GM12878 (cell line): ENCODE data around the gene ELSPBP1. TPM values are rescaled to one million over a fixed set of nuclear protein-coding genes. Genes with fewer than 3 reads are reported as not detected.

ENCODE experiments used
- ATAC-seq: fragments of 200-7000 bp; cut with Tn5 transposase; 3 replicates; pipeline ENCODE4 v1.9.1; 2020; ENCODE audit warnings: mild to moderate bottlenecking, moderate library complexity
- BruUV-seq: library from RNA; stranded (reverse); fragments of 400-500 nt; replicated peaks from 2 replicates; lab custom pipeline; 2021; lab: Mats Ljungman, UMichigan
- CTCF ChIA-PET: fragments of 300-600 bp; sonication (Branson Sonifier 250); formaldehyde crosslinking; extraction: SDS; loops from one replicate; lab custom pipeline; 2021; ENCODE audit warnings: inconsistent platforms; lab: Yijun Ruan, JAX
- POLR2A ChIA-PET: fragments of 350-600 bp; formaldehyde crosslinking; extraction: SDS; loops from one replicate; lab custom pipeline; 2021; ENCODE audit warnings: inconsistent platforms; lab: Charles Lee
- RAD21 ChIA-PET: fragments of 300-600 bp; sonication (Branson Sonifier 250); formaldehyde crosslinking; loops from one replicate; lab custom pipeline; 2023; ENCODE audit warnings: antibody characterized with exemption; ENCODE audit not compliant: unreplicated experiment; lab: Charles Lee
- SMC1A ChIA-PET: fragments of 300-600 bp; sonication (Branson Sonifier 250); formaldehyde crosslinking; loops from one replicate; lab custom pipeline; 2023; ENCODE audit not compliant: unreplicated experiment, uncharacterized antibody; lab: Charles Lee
- DNase-seq: peaks from one replicate; pipeline ENCODE4 v3.0.0-alpha.2; 2011; ENCODE audit warnings: low read depth, low spot score
- FAIRE-seq: peaks from 3 replicates; lab custom pipeline; 2011; peaks lifted over from hg19 to GRCh38; lab: Jason Lieb, UNC
- H2AFZ ChIP-seq: 2 replicates; pipeline ENCODE4 v1.6.0; 2011; ENCODE audit warnings: low read depth, low read length, control low read depth; ENCODE audit not compliant: control insufficient read depth
- H3K27ac ChIP-seq: 2 replicates; pipeline ENCODE4 v1.5.1; 2011; ENCODE audit warnings: control low read depth; ENCODE audit not compliant: control insufficient read depth, insufficient read depth
- H3K27me3 ChIP-seq, 2 experiments: replicated peaks in 1 of 2; 2 replicates each; pipeline versions ENCODE4 v1.6.0 to v1.6.1; 2011; ENCODE audit warnings: low read length in 1 of 2; ENCODE audit not compliant: control insufficient read depth in 2 of 2, insufficient read depth in 2 of 2
- H3K36me3 ChIP-seq, 2 experiments: 2 replicates each; pipeline ENCODE4 v1.5.1; 2011; ENCODE audit warnings: low read length in 1 of 2; ENCODE audit not compliant: control insufficient read depth in 2 of 2, insufficient read depth in 2 of 2
- H3K4me1 ChIP-seq: 2 replicates; pipeline ENCODE4 v1.6.1; 2011; ENCODE audit warnings: mild to moderate bottlenecking, low read length, moderate library complexity, mixed read lengths; ENCODE audit not compliant: control insufficient read depth, insufficient read depth
- H3K4me2 ChIP-seq: 2 replicates; pipeline ENCODE4 v1.6.0; 2011; ENCODE audit warnings: control low read depth; ENCODE audit not compliant: control insufficient read depth, insufficient read depth
- H3K4me3 ChIP-seq: fragments of 200-600 bp; sonication (generic); 2 replicates; pipeline ENCODE4 v1.5.1; 2016
- H3K79me2 ChIP-seq: 2 replicates; pipeline ENCODE4 v1.6.0; 2011; ENCODE audit warnings: low read length; ENCODE audit not compliant: control insufficient read depth, insufficient read depth
- H3K9ac ChIP-seq: 2 replicates; pipeline ENCODE4 v1.8.0; 2011; ENCODE audit warnings: low read length, control low read depth, mixed read lengths; ENCODE audit not compliant: control insufficient read depth, insufficient read depth
- H3K9me3 ChIP-seq: replicated peaks from 3 replicates; pipeline ENCODE4 v1.5.1; 2011; ENCODE audit warnings: mild to moderate bottlenecking, low read length; ENCODE audit not compliant: control insufficient read depth, insufficient read depth
- H4K20me1 ChIP-seq: 2 replicates; pipeline ENCODE4 v1.6.0; 2011; ENCODE audit not compliant: control insufficient read depth, insufficient read depth
- CHD2 ChIP-seq: IDR thresholded peaks from 2 replicates; pipeline ENCODE4 v1.6.1; 2011; ENCODE audit warnings: low read depth, low read length, improper control_type of control experiment, borderline replicate concordance
- CHD4 ChIP-seq: fragments of 200-600 bp; sonication (generic); IDR thresholded peaks from 2 replicates; pipeline ENCODE4 v1.6.1; 2016; ENCODE audit warnings: mild to moderate bottlenecking
- CREM ChIP-seq: IDR thresholded peaks from 2 replicates; pipeline ENCODE4 v1.6.1; 2014; ENCODE audit warnings: antibody characterized with exemption, low read depth
- HCFC1 ChIP-seq: fragments of 150-350 bp; IDR thresholded peaks from 2 replicates; pipeline ENCODE4 v1.6.1; 2014; ENCODE audit warnings: low read length
- JUNB ChIP-seq: IDR thresholded peaks from 2 replicates; pipeline ENCODE4 v1.6.1; 2016; ENCODE audit warnings: antibody characterized with exemption, mild to moderate bottlenecking
- JUND ChIP-seq: IDR thresholded peaks from 2 replicates; pipeline ENCODE4 v1.6.1; 2012; ENCODE audit warnings: low read depth, mild to moderate bottlenecking, low read length, improper control_type of control experiment, moderate library complexity
- KDM1A ChIP-seq: fragments of 200-600 bp; sonication (generic); IDR thresholded peaks from 2 replicates; pipeline ENCODE4 v1.6.1; 2016; ENCODE audit warnings: borderline replicate concordance
- POLR2AphosphoS5 ChIP-seq: IDR thresholded peaks from 2 replicates; pipeline ENCODE4 v1.6.1; 2011; ENCODE audit warnings: mild to moderate bottlenecking, low read length, inconsistent platforms
- RUNX3 ChIP-seq: IDR thresholded peaks from 2 replicates; pipeline ENCODE4 v1.6.1; 2012; ENCODE audit warnings: low read length, inconsistent platforms
- SREBF2 ChIP-seq: IDR thresholded peaks from 2 replicates; pipeline ENCODE4 v1.6.1; 2012; ENCODE audit warnings: mild to moderate bottlenecking, low read length
- TCF12 ChIP-seq: IDR thresholded peaks from 2 replicates; pipeline ENCODE4 v1.6.1; 2011; ENCODE audit warnings: low read depth, mild to moderate bottlenecking, low read length
- YY1 ChIP-seq: IDR thresholded peaks from 2 replicates; pipeline ENCODE4 v1.6.1; 2011; ENCODE audit warnings: low read depth, mild to moderate bottlenecking, low read length
- WGBS: methylation state at CpG from one replicate; pipeline ENCODE4 v1.1.6; 2016; ENCODE audit warnings: low lambda C conversion rate; ENCODE audit not compliant: insufficient replicate concordance, insufficient coverage; ENCODE audit errors: missing lambda C conversion rate; 5-methylcytosine and 5-hydroxymethylcytosine counted together
- in situ Hi-C: fragments of 300-500 bp; cut with MboI; formaldehyde crosslinking; loops from 9 replicates; pipeline ENCODE4 v1.14.3; 2018; ENCODE audit warnings: mixed read lengths
- intact Hi-C: fragments of 100-400 bp; cut with micrococcal nuclease; formaldehyde crosslinking; loops from one replicate; pipeline ENCODE4 v1.14.2; 2022; ENCODE audit not compliant: unreplicated experiment
- polyA plus RNA-seq, 11 experiments: library from polyadenylated mRNA; depleted of rRNA in 4 of 11; unstranded in 6 of 11; stranded (reverse) in 5 of 11; fragments of >200 nt; fragmentation: Nextera tagmentation in 4 of 11; fragmentation: Illumina TruSeq in 1 of 11; extraction: Ambion mirVana in 4 of 11; extraction: Trizol in 1 of 11; gene quantifications; 1 replicate in 1 of 11; 2 replicates in 10 of 11; pipeline versions ENCODE4 v1.2.1 to v1.2.3, GENCODE V29; 2011 to 2016; ENCODE audit warnings: inconsistent platforms in 2 of 11, missing spikeins in 2 of 11, low read depth in 1 of 11
- total RNA-seq, 4 experiments: library from RNA; depleted of rRNA in 3 of 4; stranded (reverse); fragments of >200 nt in 3 of 4; fragmentation: Illumina TruSeq in 1 of 4; extraction: Trizol in 1 of 4; gene quantifications; 2 replicates each; pipeline versions ENCODE4 v1.2.1 to v1.2.3, GENCODE V29; 2013 to 2021
- TF ChIP-seq, protein P1 (sequence below): IDR thresholded peaks from 2 replicates; pipeline ENCODE4 v1.6.1; 2012; ENCODE audit warnings: low read length, inconsistent platforms
- TF ChIP-seq, protein P2 (sequence below): fragments of 450-650 bp; IDR thresholded peaks from 2 replicates; pipeline ENCODE4 v1.6.1; 2014; ENCODE audit warnings: mild to moderate bottlenecking
- TF ChIP-seq, protein P3 (sequence below): IDR thresholded peaks from 2 replicates; pipeline ENCODE4 v1.6.1; 2012; ENCODE audit warnings: low read depth, low read length, improper control_type of control experiment
- TF ChIP-seq, protein P4 (sequence below): fragments of 450-650 bp; IDR thresholded peaks from 2 replicates; pipeline ENCODE4 v1.6.1; 2017; ENCODE audit warnings: low read depth, mild to moderate bottlenecking, moderate library complexity
- TF ChIP-seq, protein P5 (sequence below): fragments of 450-650 bp; formaldehyde crosslinking; IDR thresholded peaks from 2 replicates; pipeline ENCODE4 v1.5.0; 2022; ENCODE audit warnings: mild to moderate bottlenecking, missing genetic modification characterization

Gene ELSPBP1
- total and polyA plus RNA-seq, 10 of the 15 experiments (the other 5 are each of a cell fraction or from before 2014, with no cell fraction given), result not detected

DNA sequence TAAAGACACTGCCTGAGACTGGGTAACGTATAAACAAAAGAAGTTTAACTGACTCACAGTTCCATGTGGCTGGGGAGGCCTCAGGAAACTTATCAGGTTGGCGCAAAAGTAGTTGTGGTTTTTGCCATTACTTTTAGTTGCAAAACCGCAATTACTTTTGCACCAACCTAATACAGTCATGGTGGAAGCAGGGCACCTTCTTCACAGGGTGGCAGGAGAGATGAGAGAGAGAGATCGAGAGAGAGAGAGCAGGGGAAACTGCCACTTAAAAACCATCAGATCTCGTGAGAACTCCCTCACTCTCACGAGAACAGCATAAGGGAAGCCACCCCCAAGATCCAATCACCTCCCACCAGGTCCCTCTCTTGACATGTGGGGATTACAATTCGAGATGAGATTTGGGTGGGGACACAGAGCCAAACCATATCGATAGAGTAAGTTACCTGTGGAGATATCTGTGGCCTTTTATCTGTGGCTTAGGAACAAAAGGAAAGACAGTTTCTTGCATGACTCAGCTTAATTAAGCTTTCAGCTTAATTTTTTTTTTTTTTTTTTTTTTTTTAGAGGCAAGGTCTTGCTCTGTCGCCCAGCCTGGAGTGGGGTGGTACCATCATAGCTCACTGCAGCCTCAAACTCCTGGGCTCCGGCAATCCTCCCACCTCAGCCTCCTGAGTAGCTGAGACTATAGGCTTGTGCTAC is 57.1 kb downstream of the ELSPBP1 start (continued):
- TF ChIP-seq POLR2AphosphoS5 (no peak), KDM1A (no peak), YY1 (no peak), CHD4 (no peak), JUNB (no peak)
- TF ChIP-seq, protein P1, sequence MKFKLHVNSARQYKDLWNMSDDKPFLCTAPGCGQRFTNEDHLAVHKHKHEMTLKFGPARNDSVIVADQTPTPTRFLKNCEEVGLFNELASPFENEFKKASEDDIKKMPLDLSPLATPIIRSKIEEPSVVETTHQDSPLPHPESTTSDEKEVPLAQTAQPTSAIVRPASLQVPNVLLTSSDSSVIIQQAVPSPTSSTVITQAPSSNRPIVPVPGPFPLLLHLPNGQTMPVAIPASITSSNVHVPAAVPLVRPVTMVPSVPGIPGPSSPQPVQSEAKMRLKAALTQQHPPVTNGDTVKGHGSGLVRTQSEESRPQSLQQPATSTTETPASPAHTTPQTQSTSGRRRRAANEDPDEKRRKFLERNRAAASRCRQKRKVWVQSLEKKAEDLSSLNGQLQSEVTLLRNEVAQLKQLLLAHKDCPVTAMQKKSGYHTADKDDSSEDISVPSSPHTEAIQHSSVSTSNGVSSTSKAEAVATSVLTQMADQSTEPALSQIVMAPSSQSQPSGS, result no peak
- TF ChIP-seq, protein P2, sequence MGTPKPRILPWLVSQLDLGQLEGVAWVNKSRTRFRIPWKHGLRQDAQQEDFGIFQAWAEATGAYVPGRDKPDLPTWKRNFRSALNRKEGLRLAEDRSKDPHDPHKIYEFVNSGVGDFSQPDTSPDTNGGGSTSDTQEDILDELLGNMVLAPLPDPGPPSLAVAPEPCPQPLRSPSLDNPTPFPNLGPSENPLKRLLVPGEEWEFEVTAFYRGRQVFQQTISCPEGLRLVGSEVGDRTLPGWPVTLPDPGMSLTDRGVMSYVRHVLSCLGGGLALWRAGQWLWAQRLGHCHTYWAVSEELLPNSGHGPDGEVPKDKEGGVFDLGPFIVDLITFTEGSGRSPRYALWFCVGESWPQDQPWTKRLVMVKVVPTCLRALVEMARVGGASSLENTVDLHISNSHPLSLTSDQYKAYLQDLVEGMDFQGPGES, result no peak

DNA sequence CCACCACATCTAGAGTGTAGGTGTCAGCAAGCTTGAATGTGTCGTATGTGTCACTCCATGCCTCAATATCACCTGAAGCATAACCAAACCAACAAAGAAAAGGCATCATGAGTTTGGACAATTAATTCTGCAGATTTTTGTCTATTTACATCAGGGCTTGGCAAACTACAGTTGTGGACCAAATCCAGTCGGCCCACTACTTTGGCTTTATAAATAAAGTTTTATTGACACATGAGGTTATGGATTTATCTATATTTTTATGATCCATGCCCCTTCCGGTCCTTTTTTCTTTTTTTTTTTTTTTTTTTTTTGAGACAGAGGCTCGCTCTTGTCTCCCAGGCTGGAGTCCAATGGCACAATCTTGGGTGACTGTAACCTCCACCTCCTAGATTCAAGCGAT is 58.6 kb downstream of the ELSPBP1 start:
- FAIRE-seq, result no peak
- H2AFZ ChIP-seq, result no peak overlapping the region
- no peak overlapping the region for H3K4me3 ChIP-seq
- no peaks in the 10 kb centered on the region for H3K36me3 ChIP-seq
- ATAC-seq, result no peak
- 30% methylated on average over 4 of the region's 5 CpGs for WGBS
- no peaks in the 10 kb centered on the region; the same call in 2 of the 3 replicates for H3K9me3 ChIP-seq
- intact Hi-C loops, result no loop called here
- no peaks in the 10 kb centered on the region for H3K4me1 ChIP-seq
- ChIA-PET CTCF (no interaction called here), SMC1A (no interaction called here), RAD21 (no interaction called here), POLR2A (interaction anchor here (0.9 kb wide), 1 partner anchor 211 kb away, joined by 6 read pairs; no protein-coding TSS in a partner anchor)
- BruUV-seq, result no TSS peak
- no peaks in the 10 kb centered on the region for H3K27me3 ChIP-seq
- no peaks in the 10 kb centered on the region for H4K20me1 ChIP-seq
- H3K27ac ChIP-seq, result no peak overlapping the region
- H3K79me2 ChIP-seq, result no peaks in the 10 kb centered on the region
- H3K9ac ChIP-seq, result no peak overlapping the region
- in situ Hi-C loops, result no loop called here
- no peak overlapping the region for H3K4me2 ChIP-seq
- no peak for DNase-seq
- TF ChIP-seq SREBF2 (no peak), TCF12 (no peak), CREM (no peak), HCFC1 (no peak), CHD2 (no peak), RUNX3 (no peak), JUND (no peak)
- TF ChIP-seq, protein P3, sequence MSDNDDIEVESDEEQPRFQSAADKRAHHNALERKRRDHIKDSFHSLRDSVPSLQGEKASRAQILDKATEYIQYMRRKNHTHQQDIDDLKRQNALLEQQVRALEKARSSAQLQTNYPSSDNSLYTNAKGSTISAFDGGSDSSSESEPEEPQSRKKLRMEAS, result no peak
- TF ChIP-seq, protein P4, sequence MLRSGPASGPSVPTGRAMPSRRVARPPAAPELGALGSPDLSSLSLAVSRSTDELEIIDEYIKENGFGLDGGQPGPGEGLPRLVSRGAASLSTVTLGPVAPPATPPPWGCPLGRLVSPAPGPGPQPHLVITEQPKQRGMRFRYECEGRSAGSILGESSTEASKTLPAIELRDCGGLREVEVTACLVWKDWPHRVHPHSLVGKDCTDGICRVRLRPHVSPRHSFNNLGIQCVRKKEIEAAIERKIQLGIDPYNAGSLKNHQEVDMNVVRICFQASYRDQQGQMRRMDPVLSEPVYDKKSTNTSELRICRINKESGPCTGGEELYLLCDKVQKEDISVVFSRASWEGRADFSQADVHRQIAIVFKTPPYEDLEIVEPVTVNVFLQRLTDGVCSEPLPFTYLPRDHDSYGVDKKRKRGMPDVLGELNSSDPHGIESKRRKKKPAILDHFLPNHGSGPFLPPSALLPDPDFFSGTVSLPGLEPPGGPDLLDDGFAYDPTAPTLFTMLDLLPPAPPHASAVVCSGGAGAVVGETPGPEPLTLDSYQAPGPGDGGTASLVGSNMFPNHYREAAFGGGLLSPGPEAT, result no peak
- TF ChIP-seq, protein P5, sequence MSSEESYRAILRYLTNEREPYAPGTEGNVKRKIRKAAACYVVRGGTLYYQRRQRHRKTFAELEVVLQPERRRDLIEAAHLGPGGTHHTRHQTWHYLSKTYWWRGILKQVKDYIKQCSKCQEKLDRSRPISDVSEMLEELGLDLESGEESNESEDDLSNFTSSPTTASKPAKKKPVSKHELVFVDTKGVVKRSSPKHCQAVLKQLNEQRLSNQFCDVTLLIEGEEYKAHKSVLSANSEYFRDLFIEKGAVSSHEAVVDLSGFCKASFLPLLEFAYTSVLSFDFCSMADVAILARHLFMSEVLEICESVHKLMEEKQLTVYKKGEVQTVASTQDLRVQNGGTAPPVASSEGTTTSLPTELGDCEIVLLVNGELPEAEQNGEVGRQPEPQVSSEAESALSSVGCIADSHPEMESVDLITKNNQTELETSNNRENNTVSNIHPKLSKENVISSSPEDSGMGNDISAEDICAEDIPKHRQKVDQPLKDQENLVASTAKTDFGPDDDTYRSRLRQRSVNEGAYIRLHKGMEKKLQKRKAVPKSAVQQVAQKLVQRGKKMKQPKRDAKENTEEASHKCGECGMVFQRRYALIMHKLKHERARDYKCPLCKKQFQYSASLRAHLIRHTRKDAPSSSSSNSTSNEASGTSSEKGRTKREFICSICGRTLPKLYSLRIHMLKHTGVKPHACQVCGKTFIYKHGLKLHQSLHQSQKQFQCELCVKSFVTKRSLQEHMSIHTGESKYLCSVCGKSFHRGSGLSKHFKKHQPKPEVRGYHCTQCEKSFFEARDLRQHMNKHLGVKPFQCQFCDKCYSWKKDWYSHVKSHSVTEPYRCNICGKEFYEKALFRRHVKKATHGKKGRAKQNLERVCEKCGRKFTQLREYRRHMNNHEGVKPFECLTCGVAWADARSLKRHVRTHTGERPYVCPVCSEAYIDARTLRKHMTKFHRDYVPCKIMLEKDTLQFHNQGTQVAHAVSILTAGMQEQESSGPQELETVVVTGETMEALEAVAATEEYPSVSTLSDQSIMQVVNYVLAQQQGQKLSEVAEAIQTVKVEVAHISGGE (CRISPR knock-in tag), result no peak
